ENCODE results near the gene ATG3.

- TF ChIP-seq CTCF (conservative IDR thresholded peaks at IDR 0.05; ENCODE audit: low read depth in 2 of 2) (peak in 1 of 2 experiments; percentile 74; a peak in 3 of 4 replicates), POLR2AphosphoS5 (IDR thresholded peaks at IDR 0.05; ENCODE audit: low read depth) (no peak), CREB1 (CRISPR knock-in tag; IDR thresholded peaks at IDR 0.05; ENCODE audit: low read depth) (no peak)
Observed at GRCh38 chr3:112531358-112531781, 30.4 kb downstream of the ATG3 start.

Data from GM23338 (cell line).